GM20000 (cell line): ENCODE measurements around the gene RNF151.
"Not testable (repeated sequence)": the region's sequence is repeated elsewhere in the genome, so short reads cannot be mapped to it uniquely, and the experiment has no call there.

Source experiments
- DNase-seq: peaks from one replicate; pipeline ENCODE4 v3.0.0; 2012; ENCODE audit warnings: low spot score
- CTCF ChIP-seq: IDR thresholded peaks from 2 replicates; pipeline ENCODE4 v1.5.1; 2012; ENCODE audit warnings: mild to moderate bottlenecking, control low read depth; ENCODE audit errors: extremely low read depth, missing control alignments

The RNF151 gene

DNA sequence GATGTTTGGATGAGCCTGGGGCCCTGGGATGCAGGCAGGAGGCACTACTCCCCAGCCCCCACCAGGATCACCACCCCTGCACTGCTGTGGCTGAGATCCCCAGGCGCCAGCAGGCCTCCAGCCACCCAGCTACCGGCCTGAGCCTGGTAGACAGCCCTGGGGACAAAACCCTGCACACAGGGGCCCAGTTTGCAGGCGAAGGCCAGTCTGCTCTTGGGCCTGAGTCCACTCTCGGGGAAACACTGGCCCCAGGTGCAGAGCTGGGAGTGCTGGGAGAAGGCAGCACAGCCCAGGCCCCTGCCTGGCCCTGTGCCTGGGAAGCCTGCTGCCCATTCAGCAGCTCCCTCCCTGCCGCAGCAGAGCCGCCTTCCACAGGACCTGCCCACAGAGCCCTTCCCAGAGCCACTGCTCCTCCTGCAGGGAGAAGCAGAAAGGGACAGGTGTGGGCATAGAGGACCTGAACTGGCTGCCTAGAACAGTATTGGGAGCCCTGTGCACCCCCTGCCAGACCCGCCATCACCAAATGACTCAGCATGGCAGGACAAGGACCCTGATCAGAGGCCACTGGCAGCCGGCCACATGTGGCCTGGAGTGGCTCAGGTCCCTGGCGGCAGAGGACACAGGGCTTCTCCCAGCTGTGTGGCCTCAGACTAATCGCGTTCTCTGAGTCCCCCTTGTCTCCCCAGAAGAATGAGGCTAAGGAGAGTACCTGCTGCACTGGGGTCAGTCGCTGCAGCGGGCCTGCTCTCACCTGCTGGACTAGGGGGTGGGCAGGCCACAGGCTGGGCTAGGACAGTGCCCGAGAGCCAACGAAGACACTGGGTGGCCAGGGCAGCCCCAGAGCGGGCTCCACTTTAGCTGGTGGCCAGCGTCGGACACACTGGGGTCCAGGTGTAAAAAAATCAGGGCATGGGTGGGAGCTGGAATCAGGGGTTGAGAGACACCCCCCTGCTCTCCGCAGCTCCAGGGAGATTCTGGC is 34.3 kb upstream of the RNF151 start:
- TF ChIP-seq CTCF: no peak
- DNase-seq: no peak

- no peak for DNase-seq
- no peak for TF ChIP-seq CTCF
Observed at GRCh38 chr16:1933097-1933661, 33.5 kb upstream of the RNF151 start.

GRCh38 chr16:1936945-1937479 is 29.6 kb upstream of the RNF151 start:
- no peak for TF ChIP-seq CTCF
- no peak for DNase-seq

DNA sequence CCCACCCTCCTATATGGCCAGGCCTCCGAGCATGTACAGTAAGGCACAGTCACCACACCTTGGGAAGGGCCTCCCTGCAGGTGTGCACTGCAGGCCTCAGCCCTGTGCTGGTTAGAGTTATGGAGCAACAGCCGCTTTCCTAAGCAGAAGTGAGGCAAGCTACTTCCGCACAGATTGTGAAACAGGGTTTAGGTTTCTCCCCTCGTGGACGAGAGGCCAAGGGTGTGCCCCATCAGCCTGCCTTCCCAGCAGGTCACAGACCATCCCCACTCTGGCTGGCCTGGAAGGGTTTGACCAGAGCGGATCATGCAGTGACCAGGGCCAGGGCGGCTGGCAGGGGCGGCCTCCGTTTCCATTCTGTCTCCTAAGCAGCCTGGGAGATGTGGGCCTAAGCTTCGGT is 28.3 kb upstream of the RNF151 start:
- DNase-seq: no peak

GRCh38 chr16:1938910-1939309 is 27.7 kb upstream of the RNF151 start:
- TF ChIP-seq CTCF: no peak
- DNase-seq: no peak

More for the DNA sequence above, 28.3 kb upstream of the RNF151 start:
- TF ChIP-seq CTCF: no peak

DNA sequence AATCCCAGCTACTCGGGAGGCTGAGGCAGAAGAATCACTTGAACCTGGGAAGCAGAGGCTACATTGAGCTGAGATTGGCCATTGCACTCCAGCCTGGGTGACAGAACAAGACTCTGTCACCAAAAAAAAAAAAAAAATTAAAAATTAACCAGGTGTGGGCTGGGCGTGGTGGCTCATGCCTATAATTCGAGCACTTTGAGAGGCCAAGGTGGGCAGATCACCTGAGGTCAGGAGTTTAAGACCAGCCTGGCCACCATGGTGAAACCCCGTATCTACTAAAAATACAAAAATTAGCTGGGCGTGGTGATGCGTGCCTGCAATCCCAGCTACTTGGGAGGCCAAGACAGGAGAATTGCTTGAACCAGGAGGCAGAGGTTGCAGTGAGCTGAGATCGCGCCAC is 26.8 kb upstream of the RNF151 start:
- DNase-seq: not testable (repeated sequence)

DNA sequence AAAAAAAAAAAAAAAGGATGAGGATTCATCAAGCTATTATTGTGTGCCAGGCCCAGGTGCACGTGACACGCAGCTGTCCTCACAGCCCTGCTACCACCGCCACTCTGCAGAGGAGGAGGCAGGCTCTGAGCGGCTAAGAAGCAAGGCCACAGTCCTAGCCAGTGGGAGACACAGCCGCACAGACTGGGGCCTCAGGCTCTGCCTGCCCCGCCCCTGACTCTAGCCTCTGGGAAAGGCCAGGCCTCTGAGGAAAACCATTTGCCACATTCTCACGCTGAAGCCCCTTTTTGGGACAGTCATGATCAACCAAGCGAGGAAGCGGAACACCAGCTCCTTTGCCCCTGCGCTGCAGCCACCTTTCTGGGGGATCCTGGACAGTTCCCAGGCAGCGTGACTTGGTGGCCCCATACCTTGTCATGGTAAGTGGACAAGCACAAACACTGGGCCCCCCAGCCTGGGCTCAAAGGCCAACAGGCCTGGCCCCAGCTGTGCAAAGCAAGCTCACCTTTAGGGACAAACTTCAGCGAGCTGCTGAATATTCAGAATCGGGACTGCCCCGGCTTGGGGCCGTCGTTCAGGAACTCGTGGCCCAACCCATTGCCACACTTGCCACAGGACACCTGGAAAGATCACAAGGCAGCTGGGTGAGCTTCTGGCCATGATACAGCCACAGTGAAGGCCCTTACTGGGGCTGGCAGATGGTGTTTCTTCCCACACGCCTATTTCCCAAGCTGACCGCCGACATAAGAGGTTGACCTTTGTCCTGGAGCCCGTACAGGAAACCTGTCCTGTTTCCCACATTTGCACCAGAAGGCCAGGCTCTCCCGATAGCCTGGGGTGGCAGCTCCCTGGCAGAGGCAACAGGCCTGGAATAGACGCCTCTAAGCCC is 26.1 kb upstream of the RNF151 start:
- no peak for DNase-seq
- TF ChIP-seq CTCF: no peak
